Vagina (tissue), 2 donors: Measurements from ENCODE around the gene CST6.

Experiments used
- CTCF ChIP-seq, 3 experiments: fragments of 450-650 bp in 2 of 3; fragments of 200-600 bp in 1 of 3; sonication (generic) in 1 of 3; IDR thresholded peaks; one replicate each; pipeline ENCODE4 v1.5.1; 2017 to 2019; ENCODE audit warnings: antibody characterized with exemption in 3 of 3, mild to moderate bottlenecking in 2 of 3, moderate library complexity in 2 of 3
- POLR2A ChIP-seq, 2 donors: fragments of 450-650 bp; IDR thresholded peaks; one replicate each; pipeline ENCODE4 v1.6.1; 2017; ENCODE audit warnings: antibody characterized with exemption in 2 of 2, mild to moderate bottlenecking in 2 of 2, moderate library complexity in 2 of 2
- POLR2AphosphoS5 ChIP-seq, 2 donors: sonication (generic); formaldehyde crosslinking; IDR thresholded peaks; one replicate each; pipeline ENCODE4 v1.9.0; 2017; ENCODE audit warnings: antibody characterized with exemption in 2 of 2, mild to moderate bottlenecking in 2 of 2, low read depth in 1 of 2; ENCODE audit not compliant: insufficient read depth in 1 of 2

- TF ChIP-seq CTCF (IDR thresholded peaks at IDR 0.05): no peak
- no peak for TF ChIP-seq POLR2AphosphoS5 (IDR thresholded peaks at IDR 0.05; ENCODE audit: insufficient read depth in 1 of 2, low read depth in 1 of 2)
- TF ChIP-seq POLR2A (IDR thresholded peaks at IDR 0.05): no peak
These were observed 3.7 kb downstream of the CST6 start for GRCh38 chr11:66015454-66015881.
